NCI-H82 treated with DMSO at 0.1 percent for 48 hours (cell line): ENCODE measurements around the gene SDHA.
"Not testable (repeated sequence)": the region's sequence is repeated elsewhere in the genome, so short reads cannot be mapped to it uniquely, and the experiment has no call there.

Experiments used
- DNase-seq: peaks from one replicate; lab custom pipeline; 2025; ENCODE audit not compliant: unreplicated experiment; lab: John Stamatoyannopoulos, UW

Gene SDHA

GRCh38 chr5:296954-297353 lies 78.8 kb downstream of the SDHA start:
- not testable (repeated sequence) for DNase-seq

DNA sequence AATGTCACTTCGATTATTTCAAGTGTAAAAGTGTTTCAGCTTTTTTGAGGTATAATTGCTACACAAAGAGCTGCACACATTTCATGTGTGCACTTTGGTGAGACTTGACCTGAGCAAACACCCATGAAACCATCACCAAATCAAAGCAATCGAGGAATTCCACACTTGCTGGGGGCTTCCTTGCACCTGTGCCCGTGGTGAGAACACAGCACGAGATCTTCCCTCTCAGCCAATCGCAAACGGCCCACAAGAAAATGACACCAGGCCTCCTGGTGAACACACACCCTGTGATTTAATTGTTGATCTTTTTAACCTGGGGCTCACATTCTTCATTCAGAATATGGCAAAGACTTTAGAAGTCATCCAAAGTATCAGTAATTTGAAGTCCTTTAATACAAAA lies 79.3 kb downstream of the SDHA start:
- not testable (repeated sequence) for DNase-seq

- not testable (repeated sequence) for DNase-seq
Measured at GRCh38 chr5:297991-298736, 80.0 kb downstream of the SDHA start.

DNA sequence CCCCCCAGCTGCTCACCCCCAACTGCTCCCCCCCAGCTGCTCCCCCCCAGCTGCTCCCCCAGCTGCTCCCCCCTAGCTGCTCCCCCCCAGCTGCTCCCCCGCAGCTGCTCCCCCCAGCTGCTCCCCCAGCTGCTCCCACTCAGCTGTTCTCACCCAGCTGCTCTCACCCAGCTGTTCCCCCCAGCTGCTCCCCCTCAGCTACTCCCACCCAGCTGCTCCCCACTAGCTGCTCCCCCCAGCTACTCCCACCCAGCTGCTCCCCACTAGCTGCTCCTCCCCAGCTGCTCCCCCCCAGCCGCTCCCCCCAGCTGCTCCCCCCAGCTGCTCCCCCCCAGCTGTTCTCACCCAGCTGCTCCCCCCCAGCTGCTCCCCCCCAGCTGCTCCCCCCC lies 80.6 kb downstream of the SDHA start:
- DNase-seq, result no peak

GRCh38 chr5:299921-300320 lies 81.8 kb downstream of the SDHA start:
- not testable (repeated sequence) for DNase-seq

DNA sequence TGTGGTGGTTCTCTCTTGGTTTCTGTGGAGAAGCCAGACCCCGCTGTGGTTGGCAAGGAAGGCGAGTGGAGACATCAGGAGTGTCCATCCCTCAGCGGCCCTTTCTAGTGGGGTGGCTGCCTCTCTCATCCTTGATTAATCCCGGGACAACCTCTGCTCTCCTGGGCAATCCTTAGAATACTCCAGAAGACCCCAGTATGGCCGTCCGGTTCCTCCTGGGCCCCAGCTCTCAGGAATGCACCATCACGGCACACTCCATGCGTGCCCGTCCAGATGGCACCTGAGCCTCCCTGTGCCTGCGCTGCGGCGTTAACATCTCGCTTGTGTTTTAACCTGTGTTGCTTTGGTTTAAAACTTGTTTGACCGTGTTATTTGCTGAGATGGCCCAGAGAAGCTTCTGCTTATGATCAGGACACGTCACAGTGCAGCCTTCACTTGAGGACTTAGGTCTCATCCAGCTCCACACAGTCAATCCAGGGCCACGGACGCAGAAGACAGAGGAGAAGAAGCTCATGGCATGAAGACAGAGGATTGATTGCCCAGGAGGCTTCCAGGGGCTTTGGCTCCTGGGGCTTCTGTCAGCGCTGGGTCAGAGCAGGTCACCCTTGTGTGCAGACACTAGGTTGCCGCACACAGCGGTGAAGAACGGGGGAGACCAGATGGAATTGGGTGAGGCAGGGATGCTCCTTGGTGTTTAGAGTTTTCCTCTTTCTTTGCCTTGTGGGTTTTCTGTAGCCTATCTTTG lies 82.7 kb downstream of the SDHA start:
- DNase-seq, result not testable (repeated sequence)

DNA sequence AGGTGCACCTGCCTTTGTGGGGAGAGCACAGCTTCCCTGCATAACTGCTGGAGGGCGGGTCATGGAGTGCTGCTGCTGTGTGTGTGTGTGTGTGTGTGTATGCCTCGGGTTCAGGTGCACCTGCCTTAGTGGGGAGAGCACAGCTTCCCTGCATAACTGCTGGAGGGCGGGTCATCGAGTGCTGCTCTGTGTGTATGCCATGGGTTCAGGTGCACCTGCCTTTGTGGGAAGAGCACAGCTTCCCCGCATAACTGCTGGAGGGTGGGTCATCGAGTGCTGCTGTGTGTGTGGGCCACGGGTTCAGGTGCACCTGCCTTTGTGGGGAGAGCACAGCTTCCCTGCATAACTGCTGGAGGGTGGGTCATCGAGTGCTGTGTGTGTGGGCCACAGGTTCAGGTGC lies 84.3 kb downstream of the SDHA start:
- not testable (repeated sequence) for DNase-seq

DNA sequence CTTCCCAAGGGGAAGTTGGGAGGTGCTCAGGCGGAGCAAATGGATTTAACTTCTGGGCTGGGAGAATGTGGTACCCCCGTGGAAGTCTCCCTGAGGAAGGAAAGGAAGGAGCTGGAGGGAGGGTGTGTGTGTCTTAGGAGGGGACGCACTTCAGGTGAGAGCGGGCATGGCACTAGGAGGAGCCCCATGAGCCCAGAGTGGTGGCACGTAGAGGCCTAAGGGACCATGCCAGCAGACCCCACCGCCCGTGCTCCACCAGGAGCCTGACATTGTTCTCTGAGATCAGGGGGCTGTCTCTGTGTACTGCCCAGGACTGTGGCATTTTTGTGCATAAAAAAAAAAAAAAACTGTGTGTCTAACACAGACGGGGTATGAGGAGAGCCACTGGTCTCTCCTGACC lies 84.8 kb downstream of the SDHA start:
- DNase-seq, result no peak

DNA sequence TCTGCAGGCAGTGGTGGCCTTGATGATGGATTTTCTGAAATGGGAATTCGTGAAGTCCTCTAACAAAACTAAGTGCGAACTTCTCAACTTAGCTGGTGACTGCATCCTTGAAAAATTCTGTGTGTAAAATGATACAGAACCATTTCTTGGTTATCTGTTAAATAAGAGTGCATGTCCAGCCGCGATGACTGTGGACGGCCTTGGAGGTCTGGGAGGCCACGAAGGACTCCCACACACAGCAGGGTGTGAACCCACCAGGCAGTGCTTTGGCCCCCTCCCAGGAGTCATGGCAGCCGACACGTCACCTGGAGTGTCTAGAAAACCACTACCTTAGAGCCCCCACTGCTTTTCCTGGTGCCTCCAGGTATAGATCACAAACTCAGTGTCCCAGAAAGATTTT lies 85.6 kb downstream of the SDHA start:
- DNase-seq, result not testable (repeated sequence)

DNA sequence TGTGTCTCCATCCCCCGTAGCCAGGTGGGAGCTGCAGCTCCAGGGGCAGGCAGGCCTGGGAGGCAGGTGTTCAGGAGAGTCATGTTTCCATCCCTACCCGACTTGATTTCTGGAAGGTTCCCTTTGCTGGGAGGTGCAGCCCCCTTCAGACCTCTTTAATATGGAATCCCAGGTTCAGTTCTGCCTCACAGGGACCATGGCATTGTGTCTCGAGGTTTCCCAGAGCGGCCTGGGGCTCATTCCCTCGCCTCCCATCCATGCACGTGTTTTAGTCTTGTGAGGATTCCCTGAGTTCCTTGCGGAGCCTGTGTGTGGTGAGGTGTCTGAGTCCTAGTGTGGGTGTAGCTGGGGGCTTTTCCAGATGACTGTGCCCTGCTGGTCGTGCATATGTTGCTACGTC lies 86.9 kb downstream of the SDHA start:
- no peak for DNase-seq

GRCh38 chr5:305459-305858 lies 87.3 kb downstream of the SDHA start:
- DNase-seq, result no peak

DNA sequence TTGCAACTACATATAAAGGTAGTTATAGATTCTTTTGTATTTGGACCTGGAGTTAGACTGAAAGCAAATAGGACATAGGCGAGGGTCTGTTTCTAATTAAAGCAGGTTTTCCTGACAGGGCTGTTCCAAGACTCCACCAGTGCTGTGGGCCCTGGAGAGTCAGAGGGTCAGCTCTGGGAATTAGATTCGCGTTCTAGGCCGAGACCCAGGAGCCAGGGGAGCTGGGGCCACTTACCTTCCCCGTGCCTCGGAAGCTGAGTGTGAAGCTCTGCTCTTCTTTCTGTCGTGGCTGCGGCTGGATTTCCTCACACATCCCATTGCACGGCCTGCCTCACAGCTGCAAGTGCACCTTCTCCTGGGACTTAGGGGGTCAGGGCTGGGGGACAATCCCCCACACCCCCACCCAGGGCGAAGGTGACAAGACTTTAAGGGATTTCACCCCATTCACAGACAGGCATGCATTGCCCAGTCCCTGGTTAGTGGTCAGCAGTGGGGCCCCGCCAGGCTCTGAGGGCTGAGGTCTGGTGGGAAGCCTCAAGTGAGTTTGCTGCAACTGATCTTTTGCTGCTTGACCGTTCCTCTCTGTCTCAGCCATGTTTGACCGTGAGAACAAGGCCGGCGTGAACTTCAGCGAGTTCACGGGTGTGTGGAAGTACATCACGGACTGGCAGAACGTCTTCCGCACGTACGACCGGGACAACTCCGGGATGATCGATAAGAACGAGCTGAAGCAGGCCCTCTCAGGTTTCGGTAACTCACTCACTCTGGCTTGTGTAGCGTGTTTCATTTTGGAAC lies 88.1 kb downstream of the SDHA start:
- DNase-seq, result no peak
